Measurements from ENCODE around the gene CCDC188.
A peak's percentile ranks its signal among the peaks of the same experiment; 100 is the strongest.

Gene CCDC188

GRCh38 chr22:20186183-20186870 lies 35.5 kb upstream of the CCDC188 start:
- DNase-seq: peak; percentile 94

GRCh38 chr22:20185750-20186149 lies 34.9 kb upstream of the CCDC188 start:
- no peak for DNase-seq
- no peak for TF ChIP-seq CTCF (IDR thresholded peaks at IDR 0.05; ENCODE audit: low read depth, low read length)
- no peak overlapping the region for H3K27ac ChIP-seq
- H3K36me3 ChIP-seq: no peaks in the 10 kb centered on the region
- no peak overlapping the region for H3K4me3 ChIP-seq (ENCODE audit: low read depth, low read length)
- H3K27me3 ChIP-seq (ENCODE audit: insufficient read depth, low read depth, severe bottlenecking): no peaks in the 10 kb centered on the region
- no peaks in the 10 kb centered on the region for H3K9me3 ChIP-seq (ENCODE audit: severe bottlenecking)

More at GRCh38 chr22:20186183-20186870, 35.5 kb upstream of the CCDC188 start:
- TF ChIP-seq CTCF (IDR thresholded peaks at IDR 0.05; ENCODE audit: low read depth, low read length): peak; percentile 83
- H3K4me3 ChIP-seq (ENCODE audit: low read depth, low read length): no peak overlapping the region
- H3K27ac ChIP-seq: peak overlapping the region; percentile 53
- H3K9me3 ChIP-seq (ENCODE audit: severe bottlenecking): no peaks in the 10 kb centered on the region
- no peaks in the 10 kb centered on the region for H3K36me3 ChIP-seq
- H3K27me3 ChIP-seq (ENCODE audit: insufficient read depth, low read depth, severe bottlenecking): no peaks in the 10 kb centered on the region

- DNase-seq: no peak
- TF ChIP-seq CTCF (IDR thresholded peaks at IDR 0.05; ENCODE audit: low read depth, low read length): no peak
- H3K9me3 ChIP-seq (ENCODE audit: severe bottlenecking): no peaks in the 10 kb centered on the region
- no peaks in the 10 kb centered on the region for H3K36me3 ChIP-seq
- H3K4me3 ChIP-seq (ENCODE audit: low read depth, low read length): no peak overlapping the region
- no peak overlapping the region for H3K27ac ChIP-seq
- no peaks in the 10 kb centered on the region for H3K27me3 ChIP-seq (ENCODE audit: insufficient read depth, low read depth, severe bottlenecking)
These were observed 33.8 kb upstream of the CCDC188 start for GRCh38 chr22:20184501-20185165.

- Histone ChIP-seq H3K27me3 (ENCODE audit: insufficient read depth, low read depth, severe bottlenecking) (no peaks in the 10 kb centered on the region), H3K9me3 (ENCODE audit: severe bottlenecking) (no peaks in the 10 kb centered on the region), H3K4me3 (ENCODE audit: low read depth, low read length) (no peak overlapping the region), H3K36me3 (no peaks in the 10 kb centered on the region), H3K27ac (no peak overlapping the region)
- TF ChIP-seq CTCF (IDR thresholded peaks at IDR 0.05; ENCODE audit: low read depth, low read length): no peak
- no peak for DNase-seq
These were observed 33.0 kb upstream of the CCDC188 start for GRCh38 chr22:20183823-20184222.

- no peak for DNase-seq
- Histone ChIP-seq H3K27ac (no peak overlapping the region), H3K27me3 (ENCODE audit: insufficient read depth, low read depth, severe bottlenecking) (no peaks in the 10 kb centered on the region), H3K4me3 (ENCODE audit: low read depth, low read length) (no peak overlapping the region), H3K9me3 (ENCODE audit: severe bottlenecking) (no peaks in the 10 kb centered on the region), H3K36me3 (no peaks in the 10 kb centered on the region)
- TF ChIP-seq CTCF (IDR thresholded peaks at IDR 0.05; ENCODE audit: low read depth, low read length): no peak
These were observed 32.2 kb upstream of the CCDC188 start for GRCh38 chr22:20183101-20183500.

All from WERI-Rb-1 (cell line).